Ectodermal cell (in vitro differentiated cells): ENCODE results near the gene LRMDA.

Source experiments
- H3K27ac ChIP-seq: 2 replicates; pipeline ENCODE4 v1.7.0; 2013; ENCODE audit warnings: mild to moderate bottlenecking, low read depth, low read length; ENCODE audit not compliant: insufficient read depth, poor library complexity, severe bottlenecking
- H3K27me3 ChIP-seq: 2 replicates; pipeline ENCODE4 v1.7.0; 2013; ENCODE audit warnings: mild to moderate bottlenecking, low read length; ENCODE audit not compliant: insufficient read depth, control insufficient read depth, poor library complexity, severe bottlenecking
- H3K36me3 ChIP-seq: one replicate; pipeline ENCODE4 v1.7.0; 2013; ENCODE audit warnings: low read length; ENCODE audit not compliant: control insufficient read depth, insufficient read depth
- H3K4me1 ChIP-seq: one replicate; pipeline ENCODE4 v1.7.0; 2013; ENCODE audit warnings: low read length; ENCODE audit not compliant: control insufficient read depth, insufficient read depth
- H3K4me3 ChIP-seq: 2 replicates; pipeline ENCODE4 v1.7.0; 2013; ENCODE audit warnings: low read depth, low read length, control low read depth; ENCODE audit not compliant: insufficient read depth
- H3K9me3 ChIP-seq: 2 replicates; pipeline ENCODE4 v1.7.0; 2013; ENCODE audit warnings: mild to moderate bottlenecking, low read length, moderate library complexity; ENCODE audit not compliant: control insufficient read depth
- WGBS, 2 experiments: methylation state at CpG; one replicate each; pipeline ENCODE4 v1.1.7; 2013; ENCODE audit warnings: missing lambda C conversion rate in 2 of 2; 5-methylcytosine and 5-hydroxymethylcytosine counted together

LRMDA gene

DNA sequence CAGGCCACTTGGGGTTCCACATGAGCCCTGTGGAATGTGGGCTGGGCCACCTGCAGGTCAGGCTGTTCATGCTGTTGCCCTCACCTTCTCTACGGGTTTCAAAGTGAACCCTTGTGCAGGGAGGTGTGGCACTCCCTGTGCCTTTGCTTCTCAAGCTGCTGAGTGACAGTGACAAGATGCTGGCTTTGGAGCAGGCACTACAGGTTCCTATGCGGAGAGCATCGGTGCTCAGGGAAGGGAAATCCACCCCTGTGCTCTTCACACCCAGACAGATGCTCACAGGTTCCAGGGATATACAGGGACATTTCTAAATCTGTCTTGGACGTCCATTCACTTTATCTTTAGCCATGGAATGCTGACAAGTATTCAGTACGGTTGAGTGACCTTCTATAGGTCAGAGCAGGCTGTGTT lies 1005.0 kb downstream of the LRMDA start:
- Histone ChIP-seq H3K9me3 (no peaks in the 10 kb centered on the region), H3K27me3 (no peaks in the 10 kb centered on the region), H3K4me1 (peaks cover 6% of the 10 kb centered on the region), H3K36me3 (no peaks in the 10 kb centered on the region), H3K27ac (no peak overlapping the region), H3K4me3 (no peak overlapping the region)
- WGBS, 2 experiments = 90 to 91% methylated on average over 5 of the region's 5 CpGs

GRCh38 chr10:76436981-76437380 lies 1005.6 kb downstream of the LRMDA start:
- Histone ChIP-seq H3K27me3 (no peaks in the 10 kb centered on the region), H3K9me3 (no peaks in the 10 kb centered on the region), H3K4me1 (peaks cover 6% of the 10 kb centered on the region), H3K36me3 (no peaks in the 10 kb centered on the region), H3K27ac (no peak overlapping the region), H3K4me3 (no peak overlapping the region)
- 93 to 100% methylated on average over 1 of the region's 1 CpG for WGBS, 2 experiments

GRCh38 chr10:76440426-76440825 lies 1009.0 kb downstream of the LRMDA start:
- 92 to 96% methylated on average over 4 of the region's 5 CpGs for WGBS, 2 experiments

GRCh38 chr10:76442113-76442512 lies 1010.7 kb downstream of the LRMDA start:
- H3K4me1 ChIP-seq = no peaks in the 10 kb centered on the region
- no peaks in the 10 kb centered on the region for H3K36me3 ChIP-seq
- 92 to 97% methylated on average over 4 to 5 of the region's 5 CpGs for WGBS, 2 experiments
- no peaks in the 10 kb centered on the region for H3K27me3 ChIP-seq
- H3K27ac ChIP-seq = no peak overlapping the region
- H3K9me3 ChIP-seq = no peaks in the 10 kb centered on the region
- no peak overlapping the region for H3K4me3 ChIP-seq

More at GRCh38 chr10:76440426-76440825, 1009.0 kb downstream of the LRMDA start:
- Histone ChIP-seq H3K4me1 (no peaks in the 10 kb centered on the region), H3K27me3 (no peaks in the 10 kb centered on the region), H3K9me3 (no peaks in the 10 kb centered on the region), H3K27ac (no peak overlapping the region), H3K4me3 (no peak overlapping the region), H3K36me3 (no peaks in the 10 kb centered on the region)

- Histone ChIP-seq H3K27me3 (no peaks in the 10 kb centered on the region), H3K27ac (no peak overlapping the region), H3K4me3 (no peak overlapping the region), H3K9me3 (no peaks in the 10 kb centered on the region), H3K4me1 (no peaks in the 10 kb centered on the region), H3K36me3 (no peaks in the 10 kb centered on the region)
- 95 to 96% methylated on average over 6 of the region's 6 CpGs for WGBS, 2 experiments
Observed at GRCh38 chr10:76444034-76444800, 1012.8 kb downstream of the LRMDA start.

GRCh38 chr10:76447578-76447977 lies 1016.2 kb downstream of the LRMDA start:
- Histone ChIP-seq H3K4me3 (no peak overlapping the region), H3K27ac (no peak overlapping the region), H3K4me1 (no peaks in the 10 kb centered on the region), H3K9me3 (no peaks in the 10 kb centered on the region), H3K27me3 (no peaks in the 10 kb centered on the region), H3K36me3 (no peaks in the 10 kb centered on the region)
- WGBS, 2 experiments = 83 to 93% methylated on average over 1 of the region's 1 CpG

- WGBS, 2 experiments = 97 to 100% methylated on average over 2 of the region's 2 CpGs
- Histone ChIP-seq H3K27me3 (no peaks in the 10 kb centered on the region), H3K4me3 (no peak overlapping the region), H3K9me3 (no peaks in the 10 kb centered on the region), H3K36me3 (no peaks in the 10 kb centered on the region), H3K4me1 (no peaks in the 10 kb centered on the region), H3K27ac (no peak overlapping the region)
Observed at GRCh38 chr10:76451911-76452310, 1020.5 kb downstream of the LRMDA start.

DNA sequence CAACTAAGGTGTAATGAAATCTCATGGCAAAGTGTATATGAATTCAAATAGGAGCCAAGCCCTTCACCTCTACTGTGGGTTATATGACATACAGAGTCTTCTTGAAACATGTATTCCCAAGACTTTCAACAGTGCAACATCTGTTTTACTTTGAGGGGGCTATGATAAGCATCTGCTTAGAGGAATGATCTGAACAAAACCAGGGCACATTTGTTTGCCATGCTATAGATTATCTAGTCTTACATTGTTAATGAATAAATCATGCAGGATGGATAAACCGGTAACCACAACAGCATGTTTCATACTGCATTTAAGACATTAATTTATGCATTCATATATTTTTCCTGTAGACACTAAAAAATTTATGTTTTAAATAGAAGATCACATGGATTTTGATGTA lies 1021.9 kb downstream of the LRMDA start:
- Histone ChIP-seq H3K9me3 (no peaks in the 10 kb centered on the region), H3K4me1 (no peaks in the 10 kb centered on the region), H3K4me3 (no peak overlapping the region), H3K27me3 (no peaks in the 10 kb centered on the region), H3K27ac (no peak overlapping the region), H3K36me3 (no peaks in the 10 kb centered on the region)
- whole genome bisulfite sequencing, 2 experiments = 71% methylated on average over 1 of the region's 1 CpG; no CpG with 5 or more reads in 1 of the 2 experiments

- Histone ChIP-seq H3K4me1 (no peaks in the 10 kb centered on the region), H3K36me3 (no peaks in the 10 kb centered on the region), H3K4me3 (no peak overlapping the region), H3K27ac (no peak overlapping the region), H3K9me3 (no peaks in the 10 kb centered on the region), H3K27me3 (no peaks in the 10 kb centered on the region)
- WGBS, 2 experiments = 88 to 96% methylated on average over 4 of the region's 4 CpGs
Observed at GRCh38 chr10:76453997-76454396, 1022.6 kb downstream of the LRMDA start.

- Histone ChIP-seq H3K4me3 (no peak overlapping the region), H3K4me1 (no peaks in the 10 kb centered on the region)
- WGBS, 2 experiments = 92 to 96% methylated on average over 5 of the region's 5 CpGs
Observed at GRCh38 chr10:76454506-76455140, 1023.2 kb downstream of the LRMDA start.

More at GRCh38 chr10:76454506-76455140, 1023.2 kb downstream of the LRMDA start:
- Histone ChIP-seq H3K27ac (no peak overlapping the region), H3K27me3 (no peaks in the 10 kb centered on the region), H3K36me3 (no peaks in the 10 kb centered on the region), H3K9me3 (no peaks in the 10 kb centered on the region)
